ENCODE results near the gene OGFOD3.
"Not testable (repeated sequence)": the region's sequence is repeated elsewhere in the genome, so short reads cannot be mapped to it uniquely, and the experiment has no call there.

The OGFOD3 gene

DNA sequence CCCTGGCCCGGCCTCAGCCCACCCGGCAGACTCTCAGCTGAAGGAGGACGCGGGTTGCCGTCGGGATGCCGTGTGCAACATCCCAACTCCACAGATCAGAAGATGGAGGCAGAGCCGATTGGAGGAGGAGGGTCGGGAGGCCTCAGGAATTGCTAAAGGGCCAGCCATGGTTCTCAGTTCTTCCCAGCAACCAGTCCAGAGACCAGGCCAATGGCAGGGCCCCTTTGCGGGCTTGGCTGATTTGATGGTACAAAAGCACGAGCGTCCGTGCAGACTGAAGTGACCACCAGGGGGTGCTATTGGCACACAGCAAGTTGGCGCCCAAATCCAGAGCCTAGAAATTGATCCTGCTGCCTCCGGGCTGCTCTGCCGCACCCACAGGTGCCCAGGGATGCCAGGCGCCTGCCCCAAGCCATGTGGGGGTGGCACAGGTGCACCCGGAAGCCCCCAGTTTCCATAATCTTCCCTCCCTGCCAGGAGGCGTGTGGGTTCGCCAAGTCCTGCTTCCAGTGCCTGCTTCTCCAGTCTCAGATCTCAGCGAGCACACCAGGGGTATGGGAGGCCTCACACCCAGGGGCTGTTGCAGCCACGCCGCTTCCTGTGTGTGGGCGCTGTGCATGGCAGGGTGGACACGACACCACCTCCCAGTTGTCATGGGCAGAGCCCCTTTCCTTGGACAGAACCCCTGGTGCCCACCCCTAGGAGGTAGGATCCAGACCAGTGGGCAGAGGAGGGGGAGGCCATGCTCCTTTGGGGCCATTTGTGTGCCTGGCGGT is 66.5 kb downstream of the OGFOD3 start:
- DNase-seq (ENCODE audit: low spot score) = peak; percentile 84

DNA sequence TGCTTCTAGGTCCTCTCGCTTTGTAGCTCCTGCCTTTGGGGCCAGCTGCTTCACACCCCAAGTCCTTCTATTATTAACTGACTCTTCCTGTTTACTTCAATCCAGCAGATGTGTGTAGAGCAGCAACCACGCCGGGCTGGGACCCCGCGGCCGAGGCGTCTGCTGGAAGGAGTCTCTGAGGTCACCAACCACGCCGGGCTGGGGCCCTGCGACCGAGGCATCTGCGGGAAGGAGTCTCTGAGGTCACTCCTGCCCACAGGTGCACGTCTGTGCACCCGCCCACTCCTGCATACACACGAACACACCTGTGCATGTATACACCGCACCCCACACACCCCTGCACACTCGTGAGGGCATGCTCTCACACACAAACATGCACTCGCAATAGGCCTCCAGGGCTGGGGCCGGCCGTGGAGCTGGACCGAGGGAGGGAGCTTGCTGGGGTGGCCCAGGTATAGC is 67.1 kb downstream of the OGFOD3 start:
- no peak for DNase-seq (ENCODE audit: low spot score)

DNA sequence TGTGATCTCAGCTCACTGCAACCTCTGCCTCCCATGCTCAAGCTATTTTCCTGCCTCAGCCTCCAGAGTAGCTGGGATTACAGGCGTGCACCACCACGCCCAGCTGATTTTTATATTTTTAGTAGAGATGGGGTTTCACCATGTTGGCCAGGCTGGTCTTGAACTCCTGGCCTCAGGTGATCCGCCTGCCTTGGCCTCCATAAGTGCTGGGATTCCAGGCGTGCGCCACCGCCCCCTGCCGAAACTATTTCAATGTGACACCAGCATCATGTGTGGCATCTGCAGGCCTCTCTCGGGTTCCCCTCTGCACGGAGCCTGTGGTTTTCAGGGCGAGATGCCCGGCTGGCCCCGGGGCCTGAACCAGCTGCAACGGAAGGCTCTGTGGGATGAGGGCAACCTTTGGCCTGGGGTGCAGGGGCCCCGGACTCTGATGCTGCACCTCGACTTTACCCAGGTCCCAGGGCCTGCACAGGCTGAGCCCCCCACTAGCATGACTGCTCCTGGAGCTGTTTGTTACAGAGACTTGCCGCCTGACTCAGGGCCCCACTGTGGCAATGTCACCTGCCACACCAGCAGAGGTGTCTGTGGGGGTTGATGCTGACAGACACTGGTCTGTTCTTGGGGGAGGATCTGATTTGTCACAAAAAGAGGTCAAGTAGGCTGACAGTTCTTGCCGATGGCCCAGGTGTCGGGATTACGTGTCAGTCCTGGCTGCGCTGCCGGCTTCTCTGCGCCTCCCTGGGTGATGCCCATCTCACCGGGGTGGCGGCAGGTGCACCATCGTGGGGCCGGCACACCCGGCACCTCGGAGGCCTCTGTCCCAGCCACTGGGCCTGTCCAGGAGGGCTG is 68.0 kb downstream of the OGFOD3 start:
- DNase-seq (ENCODE audit: low spot score) = no peak

DNA sequence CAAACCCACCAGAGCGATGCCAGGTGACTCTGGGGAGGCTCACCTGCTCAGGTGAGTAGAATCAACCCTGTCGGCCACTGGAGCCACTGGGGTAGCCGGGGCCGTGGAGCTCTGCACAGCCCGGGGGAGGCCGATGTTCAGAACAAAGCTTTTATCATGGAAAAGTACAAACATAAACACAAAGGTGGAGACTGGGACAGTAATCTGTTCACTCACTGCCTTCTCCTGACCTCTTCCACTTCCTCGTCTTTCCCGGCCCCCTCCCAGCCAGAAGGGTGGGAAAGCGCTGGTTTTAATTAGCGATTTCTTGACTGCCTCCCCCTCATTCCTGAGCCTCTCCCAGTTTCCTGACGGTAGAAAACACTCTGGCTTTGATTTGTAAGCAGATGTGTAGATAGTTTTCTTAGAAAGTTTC is 69.1 kb downstream of the OGFOD3 start:
- no peak for DNase-seq (ENCODE audit: low spot score)

DNA sequence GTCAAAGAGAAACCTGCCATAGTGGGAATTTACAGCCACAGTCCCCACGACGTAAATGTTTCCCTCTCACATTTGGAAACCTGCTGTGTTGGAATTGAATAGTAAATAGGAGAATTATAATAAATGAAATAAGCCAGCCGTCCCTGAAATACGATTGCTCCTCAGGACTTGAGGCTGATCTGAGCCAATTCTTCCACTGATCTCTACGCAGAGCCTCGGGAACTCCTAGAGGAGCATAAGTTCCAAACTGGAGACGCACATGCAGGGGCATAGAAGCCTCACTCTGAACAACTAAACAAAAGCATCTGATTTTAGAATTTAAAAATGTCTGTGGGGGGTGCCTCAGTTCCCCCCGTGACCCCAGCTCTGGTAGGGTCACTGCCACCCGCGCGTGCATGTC is 69.5 kb downstream of the OGFOD3 start:
- DNase-seq (ENCODE audit: low spot score) = no peak

DNA sequence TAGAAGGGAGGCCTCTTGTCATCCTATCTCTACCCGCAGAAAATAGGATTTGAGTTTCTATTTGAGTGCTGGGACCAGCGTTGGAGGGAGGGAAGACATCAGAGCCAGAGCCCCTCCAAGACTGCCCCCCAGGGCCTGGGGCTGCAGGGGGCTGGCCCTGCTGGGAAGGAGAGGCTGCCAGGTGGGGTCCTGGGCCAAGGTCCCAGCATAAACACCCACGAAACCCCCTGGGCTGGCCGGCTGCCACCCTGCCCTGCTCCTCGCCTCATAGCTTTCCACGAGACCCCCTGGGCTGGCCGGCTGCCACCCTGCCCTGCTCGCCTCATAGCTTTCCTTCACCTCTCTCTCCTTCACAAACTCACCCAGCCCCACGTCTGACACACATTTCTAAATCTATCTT is 70.0 kb downstream of the OGFOD3 start:
- no peak for DNase-seq (ENCODE audit: low spot score)

DNA sequence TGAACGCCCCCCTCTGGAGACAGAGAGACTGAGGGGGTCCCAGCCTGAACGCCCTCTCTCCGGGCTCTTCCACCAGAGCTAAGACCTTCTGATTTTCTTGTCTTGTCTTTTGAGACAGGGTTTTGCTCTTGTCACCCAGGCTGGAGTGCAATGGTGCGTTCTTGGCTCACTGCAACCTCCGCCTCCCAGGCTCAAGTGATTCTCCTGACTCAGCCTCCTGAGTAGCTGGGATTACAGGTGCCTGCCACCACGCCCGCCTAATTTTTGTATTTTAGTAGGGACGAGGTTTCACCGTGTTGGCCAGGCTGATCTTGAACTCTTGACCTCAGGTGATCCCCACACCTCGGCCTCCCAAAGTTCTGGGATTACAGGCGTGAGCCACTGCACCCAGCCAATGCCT is 70.4 kb downstream of the OGFOD3 start:
- DNase-seq (ENCODE audit: low spot score) = not testable (repeated sequence)

DNA sequence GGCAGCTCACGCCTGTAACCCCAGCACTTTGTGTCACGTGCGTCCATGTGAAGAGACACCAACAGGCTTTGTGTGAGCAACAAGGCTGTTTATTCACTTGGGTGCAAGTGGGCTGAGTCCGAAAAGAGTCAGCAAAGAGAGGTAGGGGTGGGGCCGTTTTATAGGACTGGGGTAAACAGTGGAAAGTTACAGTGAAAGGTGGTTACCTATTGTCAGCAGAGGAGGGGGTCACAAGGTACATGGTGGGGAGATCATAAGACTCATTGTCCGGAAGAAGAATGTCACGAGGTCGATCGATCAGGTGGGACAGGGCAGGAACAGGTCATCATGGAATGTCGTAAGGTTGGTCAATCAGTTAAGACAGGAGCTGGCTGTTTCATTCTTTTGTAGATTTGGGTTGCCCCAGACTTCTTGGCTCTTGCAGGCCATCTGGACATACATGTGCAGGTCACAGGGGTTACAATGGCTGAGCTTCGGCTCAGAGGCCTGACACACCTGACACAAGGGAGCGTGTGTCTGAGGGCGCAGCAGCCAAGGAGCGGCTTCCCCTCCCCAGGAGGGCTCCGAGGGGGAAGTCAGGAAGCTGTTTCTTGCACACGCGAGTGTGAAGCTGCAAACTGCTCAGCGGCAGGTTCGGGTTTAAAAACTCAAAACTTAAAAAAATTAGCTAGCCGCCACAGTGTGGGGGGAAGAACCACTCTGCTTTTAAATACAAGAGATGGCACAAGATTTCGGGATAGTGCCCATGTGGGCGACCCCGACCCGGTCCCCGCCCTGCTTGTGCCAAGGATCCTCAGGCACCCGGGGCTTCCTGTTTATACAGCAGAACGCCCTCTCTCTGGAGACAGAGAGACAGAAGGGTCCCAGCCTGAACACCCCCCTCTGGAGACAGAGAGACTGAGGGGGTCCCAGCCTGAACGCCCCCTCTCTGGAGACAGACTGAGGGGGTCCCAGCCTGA is 71.8 kb downstream of the OGFOD3 start:
- DNase-seq (ENCODE audit: low spot score) = no peak

DNA sequence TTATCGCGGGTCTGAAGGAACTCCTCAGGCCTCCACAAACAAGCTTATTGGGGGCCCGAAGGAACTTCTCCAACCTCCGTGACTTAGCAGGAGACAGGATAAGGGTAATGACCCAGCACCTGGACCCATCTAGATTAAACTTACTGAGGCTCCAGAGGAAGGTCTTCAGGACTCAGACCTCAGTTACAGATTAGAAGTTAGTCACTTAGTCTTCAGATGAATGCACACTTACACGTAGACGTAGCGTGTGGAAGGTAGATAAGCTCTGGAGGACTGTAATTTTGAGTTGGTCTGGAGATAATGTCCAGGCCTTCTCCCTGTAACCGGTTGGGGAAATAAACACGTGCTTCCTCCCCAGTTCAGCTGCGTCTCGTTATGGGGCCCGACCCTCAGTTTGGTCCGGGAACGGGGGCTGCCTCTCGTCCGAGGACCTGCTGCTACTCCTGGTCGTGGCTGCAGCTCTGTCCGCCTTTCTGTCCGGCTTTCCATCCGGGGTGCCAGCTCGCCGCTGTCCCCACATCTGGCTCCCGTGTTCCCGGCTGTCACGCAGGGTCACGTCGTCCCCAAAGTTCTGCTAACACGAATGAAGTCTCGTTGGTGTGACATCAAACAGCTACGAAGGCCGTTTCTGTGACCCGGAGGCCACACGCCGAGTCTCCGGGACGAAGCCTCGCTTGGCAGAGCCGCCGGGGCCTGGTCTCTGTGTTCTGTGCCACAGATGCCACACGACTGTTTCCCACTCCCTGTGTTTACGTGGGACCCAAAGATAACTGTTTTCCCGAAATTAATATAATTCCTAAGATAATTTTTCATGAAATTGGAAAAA is 73.0 kb downstream of the OGFOD3 start:
- no peak for DNase-seq (ENCODE audit: low spot score)

DNA sequence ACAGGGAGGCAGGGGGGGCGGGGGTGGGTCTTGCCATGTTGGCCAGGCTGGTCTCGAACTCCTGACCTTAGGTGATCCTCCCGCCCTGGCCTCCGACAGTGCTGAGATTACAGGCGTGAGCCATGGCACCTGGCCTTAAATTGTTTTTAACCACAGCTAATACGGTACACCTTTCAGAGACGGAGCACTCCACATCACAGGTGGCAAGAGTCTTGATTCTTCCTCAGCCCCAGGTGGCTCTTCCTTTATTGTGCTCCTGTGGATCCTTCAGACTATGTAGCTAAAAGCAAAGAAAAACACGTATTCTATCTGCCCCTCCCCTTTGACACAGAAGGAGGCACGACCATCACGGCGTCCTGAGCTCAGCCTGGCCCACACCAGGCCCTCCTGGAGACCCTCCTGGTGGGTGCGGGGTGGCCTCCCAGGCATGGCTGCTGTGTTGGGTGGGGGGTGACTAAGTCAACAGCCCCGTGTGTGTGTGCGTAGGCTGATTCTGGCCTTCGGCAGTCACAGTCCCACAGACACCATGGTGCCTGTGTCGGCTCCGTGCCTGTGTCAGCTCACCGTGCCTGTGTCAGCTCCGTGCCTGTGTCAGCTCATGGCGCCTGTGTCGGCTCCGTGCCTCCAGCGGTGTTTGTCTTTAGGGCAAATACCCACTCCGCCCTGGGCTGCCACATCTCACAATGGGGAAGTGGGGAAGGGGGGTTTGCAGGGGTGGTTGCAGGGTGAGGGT is 74.0 kb downstream of the OGFOD3 start:
- no peak for DNase-seq (ENCODE audit: low spot score)

DNA sequence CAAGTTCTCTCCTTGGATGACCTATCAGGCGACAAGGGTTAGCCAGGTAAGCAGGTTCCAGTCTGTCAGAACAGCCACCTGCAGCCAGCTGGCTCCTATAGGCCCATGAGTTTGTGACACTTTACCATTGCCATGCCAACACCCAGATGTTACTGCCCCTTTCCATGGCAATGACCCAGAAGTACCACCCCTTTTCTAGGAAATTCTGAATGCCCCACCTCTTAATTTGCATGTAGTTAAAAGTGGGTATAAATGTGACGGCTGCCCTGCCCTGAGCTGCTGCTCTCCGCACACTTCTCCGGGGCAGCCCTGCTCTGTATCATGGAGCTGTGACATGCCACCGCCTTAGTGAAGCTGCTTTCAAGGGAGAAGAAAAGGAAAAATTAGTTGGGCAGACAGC is 74.8 kb downstream of the OGFOD3 start:
- DNase-seq (ENCODE audit: low spot score) = peak; percentile 56

DNA sequence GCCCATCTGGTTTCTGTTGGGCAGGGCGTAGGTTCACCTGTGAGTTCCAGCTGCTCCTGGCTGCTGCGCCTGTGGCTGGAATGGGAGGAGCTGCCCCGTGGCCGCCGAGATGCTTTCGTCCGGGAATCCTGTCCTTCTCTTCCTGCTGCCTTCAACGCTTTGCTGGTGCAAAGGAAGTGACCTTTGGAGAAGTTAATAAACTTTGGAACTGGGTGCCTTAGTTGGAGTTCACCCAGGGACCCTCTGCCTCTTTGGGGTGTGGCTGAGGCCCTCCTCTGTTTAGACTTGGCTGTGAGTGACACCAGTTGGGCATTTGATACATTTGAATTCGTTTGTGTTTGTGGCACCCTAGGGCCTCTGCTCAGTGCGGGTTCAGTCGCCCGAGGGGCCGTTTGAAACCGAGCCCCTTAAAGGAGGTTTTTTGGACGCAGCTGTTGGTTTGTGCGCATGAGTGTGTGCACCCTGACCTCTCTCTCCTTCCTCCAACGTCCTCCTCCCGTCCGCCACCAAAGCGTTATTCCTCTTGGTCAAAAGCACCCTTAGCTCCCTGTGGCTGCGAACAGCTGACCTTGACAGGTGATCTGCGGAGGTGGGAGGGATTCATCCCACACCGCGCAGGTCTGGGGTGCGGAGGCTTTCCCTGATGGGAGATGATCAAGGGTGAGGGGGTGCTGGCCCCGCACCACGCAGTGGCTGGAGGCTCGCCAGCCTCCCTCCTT is 75.9 kb downstream of the OGFOD3 start:
- no peak for DNase-seq (ENCODE audit: low spot score)

DNA sequence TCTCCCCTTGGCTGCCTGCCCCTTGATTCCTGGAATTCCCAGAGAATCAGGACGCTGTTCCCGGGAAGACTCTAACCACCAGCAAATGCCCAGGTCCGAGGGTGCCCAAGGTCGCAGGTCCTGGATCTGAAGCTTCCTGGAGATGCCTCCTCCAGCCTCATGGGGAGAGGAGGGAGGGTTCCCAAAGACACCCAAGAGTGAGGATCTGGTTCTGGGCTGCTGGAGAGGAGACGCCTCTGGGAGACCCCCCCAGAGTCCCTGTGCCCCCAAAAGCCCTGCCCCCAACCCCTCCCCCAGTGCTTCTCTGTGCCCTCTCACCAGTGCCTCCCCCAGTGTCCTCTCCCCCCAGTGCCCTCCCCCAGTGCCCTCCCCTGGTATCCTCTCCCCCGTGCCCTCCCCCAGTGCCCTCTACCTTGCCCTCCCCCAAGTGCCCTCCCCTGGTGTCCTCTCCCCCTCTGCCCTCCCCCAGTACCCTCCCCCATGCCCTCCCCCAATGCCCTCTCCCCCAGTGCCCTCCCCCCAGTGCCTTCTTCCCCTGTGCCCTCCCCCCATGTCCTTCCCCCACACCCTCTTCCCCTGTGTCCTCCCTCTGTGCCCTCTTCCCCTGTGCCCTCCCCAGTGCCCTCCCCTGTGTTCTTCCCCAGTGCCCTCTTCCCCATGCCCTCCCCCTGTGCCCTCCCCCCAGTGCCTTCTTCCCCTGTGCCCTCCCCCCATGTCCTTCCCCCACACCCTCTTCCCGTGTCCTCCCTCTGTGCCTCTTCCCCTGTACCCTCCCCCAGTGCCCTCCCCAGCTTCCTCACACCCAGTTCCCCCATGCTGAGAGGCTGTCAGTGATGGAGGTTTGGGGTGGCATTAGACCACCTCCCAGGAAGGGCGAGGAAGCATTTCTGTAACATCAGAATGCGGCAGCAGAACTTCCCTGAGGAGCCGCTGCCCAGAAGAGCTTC is 78.5 kb downstream of the OGFOD3 start:
- DNase-seq (ENCODE audit: low spot score) = no peak
